ENCODE results near the gene NELFA.

- TF ChIP-seq POLR2AphosphoS5 (IDR thresholded peaks at IDR 0.05; ENCODE audit: low read depth, low read length) (no peak), POLR2A (IDR thresholded peaks at IDR 0.05; ENCODE audit: low read depth, low read length) (no peak), TAF1 (IDR thresholded peaks at IDR 0.05; ENCODE audit: borderline replicate concordance, low read depth, low read length) (no peak)
These were observed 22.8 kb downstream of the NELFA start for GRCh38 chr4:1985780-1986577.
